Type B pancreatic cell (in vitro differentiated cells): ENCODE results near the gene FOXB1. TPM values are rescaled to one million over a fixed set of nuclear protein-coding genes. Genes with fewer than 3 reads are reported as not detected.

Source experiments
- DNase-seq: peaks from one replicate; pipeline ENCODE4 v3.0.0; 2021; ENCODE audit warnings: mixed read lengths; ENCODE audit not compliant: unreplicated experiment; ENCODE audit errors: extremely low spot score
- H3K27ac Mint-ChIP-seq: 2 replicates; pipeline ENCODE4 v1.8.0; 2021; ENCODE audit warnings: mild to moderate bottlenecking, mixed read lengths
- H3K27me3 Mint-ChIP-seq: 2 replicates; pipeline ENCODE4 v1.8.0; 2021; ENCODE audit warnings: mixed read lengths
- H3K36me3 Mint-ChIP-seq: 2 replicates; pipeline ENCODE4 v1.8.0; 2021; ENCODE audit warnings: mixed read lengths
- H3K4me1 Mint-ChIP-seq: one replicate; pipeline ENCODE4 v1.8.0; 2021; ENCODE audit warnings: mixed read lengths; ENCODE audit not compliant: unreplicated experiment
- H3K4me3 Mint-ChIP-seq: 2 replicates; pipeline ENCODE4 v1.8.0; 2021; ENCODE audit warnings: mild to moderate bottlenecking, mixed read lengths
- H3K9me3 Mint-ChIP-seq: 2 replicates; pipeline ENCODE4 v1.8.0; 2021; ENCODE audit warnings: mixed read lengths
- CTCF ChIP-seq: fragments of 200-600 bp; sonication (generic); conservative IDR thresholded peaks from 2 replicates; pipeline ENCODE4 v1.5.0; 2021; ENCODE audit warnings: antibody characterized with exemption, mild to moderate bottlenecking
- long read RNA-seq: library from polyadenylated mRNA; unstranded; transcript quantifications from one replicate; pipeline ENCODE4 v2.0.0, GENCODE V29; 2020
- total RNA-seq: library from RNA; stranded (reverse); gene quantifications from 2 replicates; pipeline ENCODE4 v1.2.1, GENCODE V29; 2021; ENCODE audit warnings: low replicate concordance

FOXB1 gene
- total RNA-seq, result 0.60 TPM in 1 of 2 replicates, not detected in the other
- long read RNA-seq, result 0 reads

DNA sequence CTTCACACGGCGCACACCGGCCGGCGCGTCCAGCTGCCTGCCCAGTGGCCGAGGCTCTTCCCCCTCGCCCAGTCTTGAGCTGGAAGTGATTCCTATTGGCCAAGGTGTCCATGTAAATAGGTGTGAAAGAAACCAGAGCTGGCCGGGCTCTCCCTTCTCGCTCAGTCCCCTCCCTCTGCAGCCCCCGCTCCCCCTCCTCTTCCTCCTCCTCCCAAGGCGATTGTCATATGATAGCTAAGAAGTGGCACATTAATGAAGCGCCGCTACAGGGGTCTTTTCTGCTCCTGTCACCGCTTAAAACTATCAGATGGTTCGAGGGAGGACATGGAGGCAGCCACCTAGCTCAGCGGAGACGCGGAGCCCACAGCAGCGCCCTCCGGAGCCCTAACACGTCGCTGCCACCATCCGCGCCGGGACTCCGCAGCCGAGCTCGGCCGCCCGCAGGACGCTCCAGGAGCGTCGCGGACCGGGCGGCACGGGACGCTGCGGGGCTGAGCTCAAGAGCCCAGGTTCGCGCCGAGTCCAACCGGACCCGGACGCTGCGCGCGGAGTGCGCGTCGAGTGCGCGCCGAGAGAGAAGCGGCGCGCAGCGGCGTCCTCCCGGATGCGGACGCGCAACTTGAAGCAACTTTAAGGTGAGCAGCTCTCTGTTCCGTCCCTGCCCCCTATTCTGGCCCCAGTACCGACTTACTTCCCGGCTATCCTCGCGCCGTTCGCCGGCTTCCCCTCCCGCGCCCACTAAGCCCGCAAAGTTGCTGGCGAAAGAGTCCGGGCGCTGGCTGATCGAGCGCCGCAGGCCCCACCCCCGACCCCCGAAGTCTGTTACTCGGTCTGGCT, at the start of gene FOXB1:
FOXB1 (plus strand) TSS at position 303 of the 837 bp plus-strand sequence. CDS start 653 bp downstream, outside the sequence.
- Mint-ChIP-seq H3K27me3 (peaks cover 99% of the 10 kb centered on the region), H3K9me3 (no peaks in the 10 kb centered on the region), H3K36me3 (no peaks in the 10 kb centered on the region), H3K4me1 (peaks cover 12% of the 10 kb centered on the region), H3K4me3 (peak within 1 kb of the TSS; percentile 87), H3K27ac (peak within 1 kb of the TSS; percentile 70)
- peak; percentile 48 for TF ChIP-seq CTCF
- DNase-seq, result no peak

- Mint-ChIP-seq H3K36me3 (no peaks in the 10 kb centered on the region), H3K27ac (no peak overlapping the region), H3K4me3 (no peak overlapping the region), H3K9me3 (peaks cover 8% of the 10 kb centered on the region), H3K27me3 (peaks cover 41% of the 10 kb centered on the region), H3K4me1 (peaks cover 3% of the 10 kb centered on the region)
- no peak for DNase-seq
- TF ChIP-seq CTCF, result no peak
Measured at GRCh38 chr15:59958288-59958687, 45.8 kb upstream of the FOXB1 start.

DNA sequence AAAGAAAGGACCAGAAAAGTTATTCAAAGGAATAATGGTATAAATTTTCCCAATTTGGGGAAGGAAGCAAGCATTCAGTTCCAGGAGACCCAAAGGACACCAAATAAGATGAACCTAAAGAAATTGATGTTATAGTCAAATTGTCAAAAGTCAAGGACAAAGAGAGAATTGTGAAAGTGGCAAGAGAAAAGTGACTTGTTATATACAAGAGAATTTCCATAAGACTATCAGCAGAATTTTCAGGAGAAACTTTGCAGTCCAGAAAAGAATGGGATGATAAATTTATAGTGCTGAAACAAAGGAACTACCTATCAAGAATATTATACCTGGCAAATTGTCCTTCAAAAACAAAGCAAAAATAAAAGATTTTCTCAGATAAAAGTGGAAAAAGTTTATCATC, 43.8 kb upstream of the FOXB1 start:
- DNase-seq, result no peak
- peaks cover 8% of the 10 kb centered on the region for H3K9me3 Mint-ChIP-seq

GRCh38 chr15:59963322-59963721, 40.8 kb upstream of the FOXB1 start:
- no peak for TF ChIP-seq CTCF
- no peak overlapping the region for H3K27ac Mint-ChIP-seq
- H3K4me3 Mint-ChIP-seq, result no peak overlapping the region
- H3K36me3 Mint-ChIP-seq, result no peaks in the 10 kb centered on the region
- H3K9me3 Mint-ChIP-seq, result peaks cover 5% of the 10 kb centered on the region
- peaks cover 36% of the 10 kb centered on the region for H3K27me3 Mint-ChIP-seq
- DNase-seq, result no peak
- no peaks in the 10 kb centered on the region for H3K4me1 Mint-ChIP-seq

More for the DNA sequence above, 43.8 kb upstream of the FOXB1 start:
- Mint-ChIP-seq H3K27me3 (peaks cover 33% of the 10 kb centered on the region), H3K27ac (no peak overlapping the region), H3K4me3 (no peak overlapping the region), H3K36me3 (no peaks in the 10 kb centered on the region), H3K4me1 (no peaks in the 10 kb centered on the region)
- no peak for TF ChIP-seq CTCF

GRCh38 chr15:59963925-59964324, 40.2 kb upstream of the FOXB1 start:
- Mint-ChIP-seq H3K36me3 (no peaks in the 10 kb centered on the region), H3K27me3 (peaks cover 42% of the 10 kb centered on the region), H3K4me1 (no peaks in the 10 kb centered on the region), H3K27ac (no peak overlapping the region), H3K9me3 (peaks cover 4% of the 10 kb centered on the region), H3K4me3 (no peak overlapping the region)
- no peak for TF ChIP-seq CTCF
- DNase-seq, result no peak
